MM.1S (cell line): Measurements from ENCODE around the gene DYDC1.

ENCODE experiments used
- DNase-seq: peaks from one replicate; pipeline ENCODE4 v3.0.0-alpha.2; 2015
- H2AFZ ChIP-seq: fragments of 300-600 bp; sonication (generic); 2 replicates; pipeline ENCODE4 v1.6.0; 2016; ENCODE audit warnings: antibody characterized with exemption, low read length
- H3F3A ChIP-seq: fragments of 300-600 bp; sonication (generic); 2 replicates; pipeline ENCODE4 v1.6.1; 2016; ENCODE audit warnings: mild to moderate bottlenecking, antibody characterized with exemption, low read length, moderate library complexity, mixed read lengths; ENCODE audit not compliant: insufficient read depth
- H3K27ac ChIP-seq: fragments of 300-600 bp; sonication (generic); 2 replicates; pipeline ENCODE4 v1.5.1; 2016; ENCODE audit warnings: mild to moderate bottlenecking, low read length
- H3K27me3 ChIP-seq: fragments of 300-600 bp; sonication (generic); replicated peaks from 2 replicates; pipeline ENCODE4 v1.6.0; 2016; ENCODE audit warnings: low read length; ENCODE audit not compliant: insufficient read depth
- H3K36me3 ChIP-seq: fragments of 300-600 bp; sonication (generic); replicated peaks from 2 replicates; pipeline ENCODE4 v1.6.1; 2016; ENCODE audit warnings: mild to moderate bottlenecking, low read length, mixed read lengths; ENCODE audit not compliant: insufficient read depth
- H3K4me1 ChIP-seq: fragments of 300-600 bp; sonication (generic); 2 replicates; pipeline ENCODE4 v1.6.1; 2016; ENCODE audit warnings: low read length, mixed read lengths
- H3K4me2 ChIP-seq: fragments of 300-600 bp; sonication (generic); 2 replicates; pipeline ENCODE4 v1.6.0; 2016; ENCODE audit warnings: low read depth, low read length
- H3K4me3 ChIP-seq: fragments of 300-600 bp; sonication (generic); 2 replicates; pipeline ENCODE4 v1.5.1; 2016; ENCODE audit warnings: low read length, mixed read lengths
- H3K79me2 ChIP-seq: fragments of 300-600 bp; sonication (generic); 2 replicates; pipeline ENCODE4 v1.6.1; 2016; ENCODE audit warnings: mixed run types, low read length, mixed read lengths
- H3K9ac ChIP-seq: fragments of 300-600 bp; sonication (generic); 2 replicates; pipeline ENCODE4 v1.6.1; 2016; ENCODE audit warnings: low read length, mixed read lengths
- H3K9me2 ChIP-seq: fragments of 300-600 bp; sonication (generic); replicated peaks from 2 replicates; pipeline ENCODE4 v1.6.1; 2016; ENCODE audit warnings: mild to moderate bottlenecking, low read length, mixed read lengths; ENCODE audit not compliant: insufficient read depth
- H3K9me3 ChIP-seq: fragments of 300-600 bp; sonication (generic); replicated peaks from 2 replicates; pipeline ENCODE4 v1.6.1; 2016; ENCODE audit warnings: mild to moderate bottlenecking, low read length, mixed read lengths; ENCODE audit not compliant: insufficient read depth
- H4K20me1 ChIP-seq: fragments of 300-600 bp; sonication (generic); 2 replicates; pipeline ENCODE4 v1.6.1; 2016; ENCODE audit warnings: mild to moderate bottlenecking, low read length, moderate library complexity, mixed read lengths; ENCODE audit not compliant: insufficient read depth
- EZH2 ChIP-seq: fragments of 300-600 bp; sonication (generic); optimal IDR thresholded peaks from 2 replicates; pipeline ENCODE3; 2017; ENCODE audit warnings: low read depth, mild to moderate bottlenecking, antibody characterized with exemption, low read length, mixed read lengths
- EZH2phosphoT487 ChIP-seq: fragments of 300-600 bp; sonication (generic); IDR thresholded peaks from 2 replicates; pipeline ENCODE4 v1.6.1; 2018; ENCODE audit warnings: antibody characterized with exemption, low read length
- TF ChIP-seq, protein P1 (sequence below): fragments of 300-600 bp; sonication (generic); IDR thresholded peaks from 2 replicates; pipeline ENCODE4 v1.5.1; 2016; ENCODE audit warnings: antibody characterized with exemption, low read length, mixed read lengths

Gene DYDC1

DNA sequence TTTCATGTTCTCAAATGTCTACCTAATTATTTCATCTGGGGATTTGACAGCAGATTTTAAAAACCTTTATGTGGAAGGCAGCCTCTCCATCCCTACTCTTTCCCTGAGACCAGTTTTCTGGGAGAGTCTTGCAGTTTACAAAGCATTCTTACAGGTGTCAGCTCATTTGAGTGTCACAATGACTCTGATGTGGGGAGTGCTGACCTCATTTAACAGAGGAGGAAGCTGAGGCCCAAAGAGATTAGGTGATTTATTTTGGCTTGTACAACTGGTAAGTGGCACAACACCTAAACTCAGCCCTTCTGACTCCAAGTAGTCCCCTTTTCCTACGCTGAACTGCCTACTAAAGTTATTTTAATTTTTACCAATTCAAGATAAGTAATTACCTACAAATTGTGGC is 33.8 kb downstream of the DYDC1 start:
- Histone ChIP-seq H3K9me3 (no peaks in the 10 kb centered on the region), H3K9ac (no peak overlapping the region), H3K4me3 (no peak overlapping the region), H3K27me3 (no peaks in the 10 kb centered on the region), H3K79me2 (no peaks in the 10 kb centered on the region), H3K27ac (no peak overlapping the region), H3K9me2 (no peaks in the 10 kb centered on the region), H3F3A (no peaks in the 10 kb centered on the region), H3K36me3 (no peaks in the 10 kb centered on the region), H2AFZ (no peak overlapping the region), H3K4me1 (no peaks in the 10 kb centered on the region), H4K20me1 (no peaks in the 10 kb centered on the region), H3K4me2 (no peak overlapping the region)
- no peak for DNase-seq
- no peak for TF ChIP-seq EZH2
- TF ChIP-seq EZH2phosphoT487 = no peak
- TF ChIP-seq, protein P1, sequence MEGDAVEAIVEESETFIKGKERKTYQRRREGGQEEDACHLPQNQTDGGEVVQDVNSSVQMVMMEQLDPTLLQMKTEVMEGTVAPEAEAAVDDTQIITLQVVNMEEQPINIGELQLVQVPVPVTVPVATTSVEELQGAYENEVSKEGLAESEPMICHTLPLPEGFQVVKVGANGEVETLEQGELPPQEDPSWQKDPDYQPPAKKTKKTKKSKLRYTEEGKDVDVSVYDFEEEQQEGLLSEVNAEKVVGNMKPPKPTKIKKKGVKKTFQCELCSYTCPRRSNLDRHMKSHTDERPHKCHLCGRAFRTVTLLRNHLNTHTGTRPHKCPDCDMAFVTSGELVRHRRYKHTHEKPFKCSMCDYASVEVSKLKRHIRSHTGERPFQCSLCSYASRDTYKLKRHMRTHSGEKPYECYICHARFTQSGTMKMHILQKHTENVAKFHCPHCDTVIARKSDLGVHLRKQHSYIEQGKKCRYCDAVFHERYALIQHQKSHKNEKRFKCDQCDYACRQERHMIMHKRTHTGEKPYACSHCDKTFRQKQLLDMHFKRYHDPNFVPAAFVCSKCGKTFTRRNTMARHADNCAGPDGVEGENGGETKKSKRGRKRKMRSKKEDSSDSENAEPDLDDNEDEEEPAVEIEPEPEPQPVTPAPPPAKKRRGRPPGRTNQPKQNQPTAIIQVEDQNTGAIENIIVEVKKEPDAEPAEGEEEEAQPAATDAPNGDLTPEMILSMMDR = no peak

DNA sequence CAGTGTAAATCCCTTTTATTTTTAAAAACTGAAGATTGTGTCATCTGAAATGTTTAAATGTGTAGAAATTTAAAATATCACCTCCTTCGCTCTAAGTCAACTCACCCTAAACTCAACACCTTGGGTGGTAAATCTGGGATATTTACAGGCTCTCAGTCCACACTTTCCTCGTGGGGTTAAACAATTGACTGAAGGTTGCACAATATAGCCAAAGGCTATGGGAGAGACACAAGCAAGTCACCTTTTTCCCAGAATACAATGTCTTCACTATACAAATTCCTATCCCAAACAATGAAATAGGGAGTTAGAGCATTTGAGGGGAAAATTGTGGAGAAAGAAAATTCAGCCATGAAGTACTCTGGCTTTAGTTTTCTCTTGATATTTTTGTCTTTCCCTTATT is 34.4 kb downstream of the DYDC1 start:
- Histone ChIP-seq H3K4me3 (no peak overlapping the region), H3K9ac (no peak overlapping the region), H2AFZ (no peak overlapping the region), H3K27me3 (no peaks in the 10 kb centered on the region), H3F3A (no peaks in the 10 kb centered on the region), H3K79me2 (no peaks in the 10 kb centered on the region), H3K36me3 (no peaks in the 10 kb centered on the region), H3K27ac (no peak overlapping the region), H3K9me3 (no peaks in the 10 kb centered on the region), H4K20me1 (no peaks in the 10 kb centered on the region), H3K4me1 (no peaks in the 10 kb centered on the region), H3K4me2 (no peak overlapping the region), H3K9me2 (no peaks in the 10 kb centered on the region)
- no peak for TF ChIP-seq EZH2
- TF ChIP-seq, protein P1 = no peak
- DNase-seq = no peak

DNA sequence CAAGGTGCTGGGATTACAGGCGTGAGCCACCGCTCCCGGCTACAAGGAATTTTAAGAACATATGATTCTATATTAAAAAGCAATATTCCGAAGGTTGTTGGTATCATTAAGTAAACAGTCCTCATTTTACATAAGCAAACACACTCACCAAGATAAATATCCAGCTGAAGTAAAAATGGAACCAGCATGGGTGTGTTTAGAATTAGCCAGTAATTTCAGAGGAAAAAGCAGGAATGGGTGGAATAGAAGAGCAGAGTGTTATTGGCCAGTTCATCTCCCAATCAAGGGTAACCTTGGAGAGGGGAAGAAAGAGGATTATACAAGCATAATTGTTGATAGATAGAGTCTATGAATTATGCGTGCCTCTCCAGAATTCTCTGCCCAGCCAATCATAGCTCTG is 35.4 kb downstream of the DYDC1 start:
- H4K20me1 ChIP-seq = no peaks in the 10 kb centered on the region
- H3K27me3 ChIP-seq = no peaks in the 10 kb centered on the region
- no peaks in the 10 kb centered on the region for H3K79me2 ChIP-seq
- no peaks in the 10 kb centered on the region for H3K9me3 ChIP-seq
- no peaks in the 10 kb centered on the region for H3K9me2 ChIP-seq
- no peaks in the 10 kb centered on the region for H3K4me1 ChIP-seq
- no peak for DNase-seq
- no peak overlapping the region for H3K4me2 ChIP-seq
- no peak overlapping the region for H3K27ac ChIP-seq
- no peaks in the 10 kb centered on the region for H3K36me3 ChIP-seq
- no peak overlapping the region for H3K9ac ChIP-seq
- TF ChIP-seq EZH2 (no peak), EZH2phosphoT487 (no peak)
- TF ChIP-seq, protein P1 = no peak
- no peaks in the 10 kb centered on the region for H3F3A ChIP-seq
- H3K4me3 ChIP-seq = no peak overlapping the region
- no peak overlapping the region for H2AFZ ChIP-seq

DNA sequence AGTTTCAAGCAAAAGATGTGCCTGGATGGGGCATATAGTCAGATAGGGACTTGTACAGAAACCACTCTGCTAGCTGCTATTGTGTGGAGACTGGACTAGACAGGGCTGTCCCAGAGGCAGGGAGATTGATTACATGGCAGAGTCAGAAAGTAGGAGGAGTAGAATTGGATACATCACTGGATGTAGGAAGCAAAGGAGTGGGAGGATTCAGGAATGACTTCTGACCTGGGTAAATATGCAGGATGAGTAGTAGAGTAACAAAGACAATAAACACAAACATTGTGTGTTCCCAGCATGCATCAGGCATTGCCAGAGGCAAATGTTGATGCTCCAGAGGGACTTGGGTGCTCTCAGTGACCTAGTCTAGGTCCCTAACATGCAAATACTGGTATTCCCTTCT is 36.2 kb downstream of the DYDC1 start:
- Histone ChIP-seq H3K9ac (no peak overlapping the region), H3K9me2 (no peaks in the 10 kb centered on the region), H3F3A (no peaks in the 10 kb centered on the region), H3K4me1 (no peaks in the 10 kb centered on the region), H3K27me3 (no peaks in the 10 kb centered on the region), H3K4me3 (no peak overlapping the region), H3K27ac (no peak overlapping the region), H2AFZ (no peak overlapping the region), H3K9me3 (no peaks in the 10 kb centered on the region), H3K4me2 (no peak overlapping the region), H3K36me3 (no peaks in the 10 kb centered on the region), H3K79me2 (no peaks in the 10 kb centered on the region), H4K20me1 (no peaks in the 10 kb centered on the region)
- DNase-seq = no peak
- TF ChIP-seq EZH2phosphoT487 (no peak), EZH2 (no peak)
- TF ChIP-seq, protein P1 = no peak
